Fibroblast of villous mesenchyme (primary cell): ENCODE measurements around the gene ATP11A. TPM values are rescaled to one million over a fixed set of nuclear protein-coding genes. Genes with fewer than 3 reads are reported as not detected.

Source experiments
- DNase-seq: peaks from one replicate; pipeline ENCODE4 v3.0.0-alpha.2; 2010; ENCODE audit warnings: low read depth
- H3K4me3 ChIP-seq: 2 replicates; pipeline ENCODE4 v1.5.1; 2011; ENCODE audit warnings: low read depth, mild to moderate bottlenecking, low read length
- CTCF ChIP-seq: IDR thresholded peaks from 2 replicates; pipeline ENCODE4 v1.5.1; 2012; ENCODE audit warnings: low read depth, mild to moderate bottlenecking, low read length; ENCODE audit not compliant: insufficient read depth
- total RNA-seq: library from RNA; depleted of rRNA; stranded (reverse); fragments of >200 nt; gene quantifications from 2 replicates; pipeline ENCODE4 v1.2.3, GENCODE V29; 2012

ATP11A gene
- total RNA-seq, 1 donor = 6.9 TPM

- no peak for DNase-seq
- TF ChIP-seq CTCF = no peak
- no peak overlapping the region for H3K4me3 ChIP-seq
These were observed 101.2 kb downstream of the ATP11A start for GRCh38 chr13:112790735-112791641.

- DNase-seq = no peak
- no peak overlapping the region for H3K4me3 ChIP-seq
- no peak for TF ChIP-seq CTCF
These were observed 102.0 kb downstream of the ATP11A start for GRCh38 chr13:112791663-112792440.

GRCh38 chr13:112792511-112792910, 102.7 kb downstream of the ATP11A start:
- no peak for TF ChIP-seq CTCF
- no peak for DNase-seq

GRCh38 chr13:112793545-112794445, 104.0 kb downstream of the ATP11A start:
- H3K4me3 ChIP-seq = no peak overlapping the region
- no peak for TF ChIP-seq CTCF
- DNase-seq = no peak

More at GRCh38 chr13:112792511-112792910, 102.7 kb downstream of the ATP11A start:
- H3K4me3 ChIP-seq = no peak overlapping the region

GRCh38 chr13:112795277-112795676, 105.4 kb downstream of the ATP11A start:
- no peak overlapping the region for H3K4me3 ChIP-seq
- no peak for DNase-seq
- no peak for TF ChIP-seq CTCF
